T47D (cell line): ENCODE measurements around the gene CBL.

Experiments used
- DNase-seq, 2 experiments: peaks; one replicate each; pipeline versions ENCODE4 v3.0.0 to v3.0.0-alpha.2; 2011 to 2012; ENCODE audit warnings: low read depth in 1 of 2, low spot score in 1 of 2
- JUND ChIP-seq: IDR thresholded peaks from 2 replicates; pipeline ENCODE4 v1.6.1; 2012; ENCODE audit warnings: low read depth
- in situ Hi-C: cut with HindIII; loops from 2 replicates; pipeline ENCODE4 v1.10.0; 2016; ENCODE audit warnings: low sequenced_read_pairs, low pct_unique_long_range_greater_than_20kb

CBL gene

GRCh38 chr11:119329320-119329719 is 123.2 kb downstream of the CBL start:
- in situ Hi-C loops, result no loop called here
- no peak for DNase-seq
- no peak for TF ChIP-seq JUND

GRCh38 chr11:119330237-119330636 is 124.1 kb downstream of the CBL start:
- no peak for TF ChIP-seq JUND
- in situ Hi-C loops, result no loop called here
- no peak for DNase-seq

GRCh38 chr11:119332111-119332765 is 126.1 kb downstream of the CBL start:
- in situ Hi-C loops, result no loop called here
- no peak for TF ChIP-seq JUND
- no peak for DNase-seq

- in situ Hi-C loops, result no loop called here
- no peak for TF ChIP-seq JUND
- DNase-seq, result peak; percentile 100
Measured at GRCh38 chr11:119334174-119334930, 128.2 kb downstream of the CBL start, which contains the start of gene RNF26. Gene RNF26, plus strand, starts transcription at chr11:119334527. Its CDS starts 596 bp downstream, at chr11:119335123.

GRCh38 chr11:119335091-119335654 is 129.0 kb downstream of the CBL start:
- DNase-seq, result no peak
- in situ Hi-C loops, result no loop called here
- TF ChIP-seq JUND, result no peak

GRCh38 chr11:119335655-119336543 is 129.8 kb downstream of the CBL start:
- in situ Hi-C loops, result no loop called here
- no peak for TF ChIP-seq JUND
- peak in 1 of 2 experiments; percentile 45 for DNase-seq

- in situ Hi-C loops, result no loop called here
- TF ChIP-seq JUND, result no peak
- no peak for DNase-seq
Measured at GRCh38 chr11:119336744-119337469, 130.8 kb downstream of the CBL start.

- no peak for DNase-seq
- TF ChIP-seq JUND, result no peak
- in situ Hi-C loops, result no loop called here
Measured at GRCh38 chr11:119337581-119338317, 131.6 kb downstream of the CBL start.

- peak; percentile 75 to 90 for DNase-seq
Measured at GRCh38 chr11:119338318-119338890, 132.3 kb downstream of the CBL start.

GRCh38 chr11:119338965-119339588 is 132.9 kb downstream of the CBL start:
- no peak for TF ChIP-seq JUND
- in situ Hi-C loops, result no loop called here
- DNase-seq, result no peak

More at GRCh38 chr11:119338318-119338890, 132.3 kb downstream of the CBL start:
- in situ Hi-C loops, result no loop called here
- no peak for TF ChIP-seq JUND
